CD4-positive, alpha-beta T cell (primary cell): ENCODE measurements around the gene FRRS1L. TPM values are rescaled to one million over a fixed set of nuclear protein-coding genes. Genes with fewer than 3 reads are reported as not detected.

Experiments used
- ATAC-seq: fragments of 200-7000 bp; cut with Tn5 transposase; one replicate; pipeline ENCODE4 v1.10.0; 2022; ENCODE audit warnings: mild to moderate bottlenecking; ENCODE audit not compliant: poor library complexity
- CTCF ChIA-PET: fragments of 350-600 bp; sonication (Branson Sonifier 250); formaldehyde crosslinking; loops from one replicate; lab custom pipeline; 2021; ENCODE audit warnings: antibody characterized with exemption, inconsistent platforms; lab: Charles Lee
- POLR2A ChIA-PET: fragments of 350-600 bp; sonication (Branson Sonifier 250); formaldehyde crosslinking; loops from one replicate; lab custom pipeline; 2021; ENCODE audit warnings: antibody characterized with exemption, inconsistent platforms; lab: Charles Lee
- DNase-seq, 14 experiments: peaks; one replicate each; pipeline ENCODE4 v3.0.0-alpha.2; 2013 to 2020; ENCODE audit warnings: mixed read lengths in 2 of 14
- H3K27ac ChIP-seq, 2 donors: one replicate each; pipeline versions ENCODE4 v1.5.1 to v1.7.0; 2013; ENCODE audit warnings: low read length in 2 of 2, low read depth in 1 of 2, mild to moderate bottlenecking in 1 of 2
- H3K27me3 ChIP-seq, 2 experiments: 1 replicate in 1 of 2; 2 replicates in 1 of 2; pipeline versions ENCODE4 v1.6.1 to v1.7.0; 2013; ENCODE audit warnings: low read length in 2 of 2, control low read depth in 1 of 2, mild to moderate bottlenecking in 1 of 2, moderate library complexity in 1 of 2; ENCODE audit not compliant: insufficient read depth in 2 of 2, control insufficient read depth in 1 of 2
- H3K36me3 ChIP-seq: one replicate; pipeline ENCODE4 v1.6.1; 2013; ENCODE audit warnings: low read length, control low read depth; ENCODE audit not compliant: insufficient read depth
- H3K4me1 ChIP-seq: one replicate; pipeline ENCODE4 v1.6.1; 2013; ENCODE audit warnings: low read length, control low read depth; ENCODE audit not compliant: insufficient read depth
- H3K4me3 ChIP-seq: one replicate; pipeline ENCODE4 v1.5.1; 2013; ENCODE audit warnings: mild to moderate bottlenecking, low read length, moderate library complexity
- H3K9me3 ChIP-seq, 2 experiments: 1 replicate in 1 of 2; 2 replicates in 1 of 2; pipeline versions ENCODE4 v1.6.1 to v1.7.0; 2013; ENCODE audit warnings: low read length in 2 of 2, mild to moderate bottlenecking in 2 of 2, control low read depth in 1 of 2, moderate library complexity in 1 of 2; ENCODE audit not compliant: control insufficient read depth in 1 of 2, insufficient read depth in 1 of 2
- H3K27ac Mint-ChIP-seq: one replicate; pipeline ENCODE4 v1.8.0; 2020; ENCODE audit warnings: mixed read lengths
- H3K27me3 Mint-ChIP-seq: one replicate; pipeline ENCODE4 v1.8.0; 2021; ENCODE audit warnings: mixed read lengths
- H3K36me3 Mint-ChIP-seq: one replicate; pipeline ENCODE4 v1.8.0; 2021; ENCODE audit warnings: low read depth, mixed read lengths
- H3K4me1 Mint-ChIP-seq: one replicate; pipeline ENCODE4 v1.8.0; 2021; ENCODE audit warnings: low read depth, mixed read lengths
- H3K4me3 Mint-ChIP-seq: one replicate; pipeline ENCODE4 v1.8.0; 2020; ENCODE audit warnings: mild to moderate bottlenecking, mixed read lengths
- H3K9me3 Mint-ChIP-seq: one replicate; pipeline ENCODE4 v1.8.0; 2020; ENCODE audit warnings: mixed read lengths
- CTCF ChIP-seq: fragments of 200-600 bp; IDR thresholded peaks from one replicate; pipeline ENCODE4 v1.8.0; 2022; ENCODE audit warnings: antibody characterized with exemption, mild to moderate bottlenecking
- intact Hi-C, 2 experiments: fragments of 100-400 bp; cut with DNase I in 1 of 2; cut with micrococcal nuclease in 1 of 2; formaldehyde crosslinking; loops; one replicate each; pipeline versions ENCODE4 v1.15.1 to v1.9.0; 2023 to 2025; cut with DNase I, micrococcal nuclease
- total RNA-seq, 174 experiments: library from RNA in 2 of 174; stranded (reverse) in 2 of 174; gene quantifications; one replicate each; pipeline ENCODE4 v1.2.3 and lab custom pipeline; 2021 to 2026

FRRS1L gene
- total RNA-seq, 2 experiments from 2014 or later, result not detected

DNA sequence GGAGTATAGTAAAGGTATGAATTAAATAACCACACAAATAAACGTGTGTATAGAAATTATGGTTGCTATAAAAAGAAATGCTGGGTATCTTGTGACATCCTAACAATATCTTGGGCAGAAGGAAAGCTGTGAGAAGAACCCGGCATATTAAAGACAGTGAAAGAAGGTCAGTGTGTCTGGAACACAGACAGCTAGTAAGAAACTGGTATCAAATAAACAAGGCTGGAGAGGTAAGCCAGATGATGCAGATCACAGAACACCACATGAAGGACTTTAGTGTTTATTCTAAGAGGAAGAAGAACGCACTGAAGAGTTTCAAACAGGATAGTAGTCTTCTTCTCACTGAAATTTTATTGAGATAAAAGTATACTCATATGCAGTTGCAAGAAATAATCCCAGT, 71.7 kb downstream of the FRRS1L start:
- peaks cover 66% of the 10 kb centered on the region for H3K36me3 Mint-ChIP-seq
- Histone ChIP-seq H3K36me3 (peaks cover 37% of the 10 kb centered on the region), H3K27me3 (no peaks in the 10 kb centered on the region), H3K9me3 (no peaks in the 10 kb centered on the region), H3K27ac (no peak overlapping the region), H3K4me3 (no peak overlapping the region), H3K4me1 (peaks cover 42% of the 10 kb centered on the region)
- no peak for TF ChIP-seq CTCF
- ATAC-seq, result peak; percentile 37
- no peak overlapping the region for H3K4me3 Mint-ChIP-seq
- H3K9me3 Mint-ChIP-seq, result no peaks in the 10 kb centered on the region
- peaks cover 77% of the 10 kb centered on the region for H3K4me1 Mint-ChIP-seq
- ChIA-PET CTCF (no interaction called here), POLR2A (no interaction called here)
- no peak for DNase-seq
- no peaks in the 10 kb centered on the region for H3K27me3 Mint-ChIP-seq
- intact Hi-C loops, result loop anchor here in 1 of 2 experiments (2.0 to 5.0 kb wide), 2 partner anchors 23 to 83 kb away; partner anchors contain the start of genes CTNNAL1 and TMEM245
- H3K27ac Mint-ChIP-seq, result peak overlapping the region; percentile 69

DNA sequence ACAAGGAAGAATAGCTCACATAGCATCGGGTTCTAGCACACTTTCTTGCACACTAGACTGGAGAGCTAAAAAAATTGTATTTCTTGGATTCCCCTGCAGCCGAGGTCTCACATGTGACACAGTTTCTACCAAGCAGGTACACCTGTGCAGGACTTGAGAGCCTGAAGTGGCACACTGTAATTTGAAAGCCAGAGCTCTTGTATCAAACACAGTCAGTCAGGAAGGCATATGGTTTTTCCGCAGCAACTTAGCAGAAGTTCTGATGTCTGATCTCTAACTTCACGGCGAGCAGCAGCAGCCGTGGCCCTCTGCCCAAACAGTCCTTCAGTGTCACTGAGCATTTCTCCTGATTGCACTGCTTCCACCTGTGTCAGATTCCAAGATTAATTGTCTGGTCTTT, 72.8 kb downstream of the FRRS1L start:
- ATAC-seq, result no peak
- no peak for DNase-seq
- peaks cover 34% of the 10 kb centered on the region for H3K4me1 ChIP-seq
- H3K9me3 ChIP-seq, result no peaks in the 10 kb centered on the region
- H3K36me3 ChIP-seq, result peaks cover 43% of the 10 kb centered on the region
- ChIA-PET CTCF (no interaction called here), POLR2A (interaction anchor here (0.9 to 1.3 kb wide), 3 partner anchors 15 to 26 kb away, joined by 3 to 5 read pairs (median 4); partner anchors contain the start of gene TMEM245)
- H3K27ac ChIP-seq, result no peak overlapping the region
- Mint-ChIP-seq H3K27ac (peak overlapping the region; percentile 69), H3K9me3 (no peaks in the 10 kb centered on the region), H3K36me3 (peaks cover 77% of the 10 kb centered on the region), H3K4me1 (peaks cover 69% of the 10 kb centered on the region), H3K27me3 (no peaks in the 10 kb centered on the region), H3K4me3 (peak overlapping the region; percentile 36)
- H3K27me3 ChIP-seq, result no peaks in the 10 kb centered on the region
- intact Hi-C loops, result loop anchor here in 1 of 2 experiments (2.0 kb wide), 1 partner anchor 25 kb away; the partner anchor contains the start of gene TMEM245
- H3K4me3 ChIP-seq, result no peak overlapping the region
- TF ChIP-seq CTCF, result no peak

DNA sequence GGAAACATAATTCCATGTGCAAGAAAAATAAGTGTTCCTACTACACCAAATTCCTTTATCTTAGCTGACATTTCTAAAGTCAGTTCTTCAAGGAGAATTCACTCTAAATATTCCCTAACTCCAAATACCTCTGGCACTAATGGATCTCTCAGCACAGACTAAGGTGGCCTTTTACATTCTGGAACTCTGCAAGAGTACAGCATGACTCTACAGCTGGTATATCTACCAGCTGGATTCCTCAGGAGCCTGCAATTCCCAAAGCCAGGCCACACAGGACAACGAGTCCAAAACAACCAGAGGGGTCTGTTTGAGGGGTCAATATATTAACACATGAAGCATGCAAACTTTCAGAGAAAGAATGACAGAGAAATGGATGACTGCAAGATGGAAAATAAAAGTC, 74.5 kb downstream of the FRRS1L start:
- Histone ChIP-seq H3K9me3 (no peaks in the 10 kb centered on the region), H3K27ac (no peak overlapping the region), H3K36me3 (peaks cover 57% of the 10 kb centered on the region), H3K4me3 (no peak overlapping the region), H3K4me1 (peaks cover 22% of the 10 kb centered on the region), H3K27me3 (no peaks in the 10 kb centered on the region)
- intact Hi-C loops, result no loop called here
- Mint-ChIP-seq H3K36me3 (peaks cover 87% of the 10 kb centered on the region), H3K4me3 (no peak overlapping the region), H3K9me3 (no peaks in the 10 kb centered on the region), H3K27ac (no peak overlapping the region), H3K27me3 (no peaks in the 10 kb centered on the region), H3K4me1 (peaks cover 58% of the 10 kb centered on the region)
- ChIA-PET POLR2A (no interaction called here), CTCF (no interaction called here)
- no peak for ATAC-seq
- DNase-seq, result no peak
- no peak for TF ChIP-seq CTCF
